ENCODE results near the gene AEBP2.
"Not testable (repeated sequence)": the region's sequence is repeated elsewhere in the genome, so short reads cannot be mapped to it uniquely, and the experiment has no call there.

GRCh38 chr12:19552441-19553097 is 113.3 kb downstream of the AEBP2 start:
- TF ChIP-seq CTCF (IDR thresholded peaks at IDR 0.05; ENCODE audit: poor library complexity); EZH2 (IDR thresholded peaks at IDR 0.05; ENCODE audit: borderline replicate concordance): not testable (repeated sequence)
